IMR-90 (cell line): ENCODE data around the gene ADCY5. TPM values are rescaled to one million over a fixed set of nuclear protein-coding genes. Genes with fewer than 3 reads are reported as not detected.

Source experiments
- ATAC-seq: fragments of 200-7000 bp; cut with Tn5 transposase; 2 replicates; pipeline ENCODE4 v1.9.1; 2020; ENCODE audit warnings: low read depth, mild to moderate bottlenecking, moderate library complexity
- BruUV-seq: library from RNA; stranded (reverse); fragments of 400-500 nt; replicated peaks from 2 replicates; lab custom pipeline; 2021; lab: Mats Ljungman, UMichigan
- CTCF ChIA-PET: fragments of 300-600 bp; formaldehyde crosslinking; extraction: SDS; loops from one replicate; lab custom pipeline; 2021; ENCODE audit warnings: antibody characterized with exemption; lab: Yijun Ruan, JAX
- POLR2A ChIA-PET: fragments of 300-600 bp; sonication (Branson Sonifier 250); formaldehyde crosslinking; loops from one replicate; lab custom pipeline; 2022; ENCODE audit warnings: antibody characterized with exemption; ENCODE audit not compliant: unreplicated experiment; lab: Charles Lee
- DNase-seq: peaks from one replicate; pipeline ENCODE4 v3.0.0; 2013
- H2AFZ ChIP-seq: replicated peaks from 2 replicates; pipeline ENCODE3; 2013; ENCODE audit warnings: low read length, mild to moderate bottlenecking; ENCODE audit not compliant: poor library complexity
- H2AK5ac ChIP-seq: 2 replicates; pipeline ENCODE4 v1.6.1; 2013; ENCODE audit warnings: low read depth, low read length, inconsistent platforms
- H2AK9ac ChIP-seq: replicated peaks from 2 replicates; pipeline ENCODE3; 2013; ENCODE audit warnings: mild to moderate bottlenecking, low read depth, low read length, moderate library complexity; ENCODE audit not compliant: poor library complexity
- H2BK120ac ChIP-seq: 2 replicates; pipeline ENCODE4 v1.6.1; 2013; ENCODE audit warnings: low read depth, low read length, inconsistent platforms
- H2BK15ac ChIP-seq: 3 replicates; pipeline ENCODE4 v1.6.1; 2013; ENCODE audit warnings: low read depth, low read length, inconsistent platforms
- H2BK20ac ChIP-seq: 2 replicates; pipeline ENCODE4 v1.6.1; 2013; ENCODE audit warnings: low read depth, mild to moderate bottlenecking, inconsistent platforms, low read length, moderate library complexity
- H2BK5ac ChIP-seq: 2 replicates; pipeline ENCODE4 v1.6.1; 2013; ENCODE audit warnings: mild to moderate bottlenecking, low read depth, low read length, inconsistent platforms; ENCODE audit not compliant: poor library complexity, severe bottlenecking
- H3K14ac ChIP-seq: replicated peaks from 2 replicates; pipeline ENCODE4 v1.6.1; 2013; ENCODE audit warnings: low read depth, low read length, inconsistent platforms
- H3K18ac ChIP-seq: 2 replicates; pipeline ENCODE4 v1.6.1; 2013; ENCODE audit warnings: low read depth, low read length, control low read depth
- H3K23ac ChIP-seq: 2 replicates; pipeline ENCODE4 v1.6.1; 2013; ENCODE audit warnings: low read depth, low read length, inconsistent platforms
- H3K27ac ChIP-seq: 2 replicates; pipeline ENCODE4 v1.5.1; 2013; ENCODE audit warnings: mild to moderate bottlenecking, control low read depth, low read length; ENCODE audit not compliant: insufficient read depth
- H3K27me3 ChIP-seq: 2 replicates; pipeline ENCODE4 v1.6.1; 2013; ENCODE audit warnings: low read length; ENCODE audit not compliant: control insufficient read depth, insufficient read depth
- H3K36me3 ChIP-seq: 2 replicates; pipeline ENCODE4 v1.6.1; 2013; ENCODE audit warnings: low read length, mixed read lengths; ENCODE audit not compliant: control insufficient read depth, insufficient read depth
- H3K4ac ChIP-seq: 2 replicates; pipeline ENCODE4 v1.6.1; 2013; ENCODE audit warnings: low read depth, low read length, inconsistent platforms
- H3K4me1 ChIP-seq: 2 replicates; pipeline ENCODE4 v1.6.1; 2013; ENCODE audit warnings: low read length, mixed read lengths; ENCODE audit not compliant: control insufficient read depth, insufficient read depth
- H3K4me2 ChIP-seq: 2 replicates; pipeline ENCODE4 v1.6.1; 2013; ENCODE audit warnings: low read depth, mild to moderate bottlenecking, control low read depth, low read length, moderate library complexity
- H3K4me3 ChIP-seq: 2 replicates; pipeline ENCODE4 v1.5.1; 2013; ENCODE audit warnings: low read depth, mild to moderate bottlenecking, control low read depth, low read length, moderate library complexity; ENCODE audit not compliant: insufficient read depth
- H3K56ac ChIP-seq: 2 replicates; pipeline ENCODE4 v1.6.1; 2013; ENCODE audit warnings: low read length, inconsistent platforms; ENCODE audit not compliant: insufficient read depth; ENCODE audit errors: extremely low read depth
- H3K79me1 ChIP-seq, 2 experiments: 2 replicates each; pipeline ENCODE4 v1.6.1; 2013; ENCODE audit warnings: low read length in 2 of 2, inconsistent platforms in 1 of 2, low read depth in 1 of 2
- H3K9ac ChIP-seq: 2 replicates; pipeline ENCODE4 v1.6.1; 2013; ENCODE audit warnings: low read depth, low read length, control low read depth
- H3K9me1 ChIP-seq: 2 replicates; pipeline ENCODE4 v1.6.1; 2013; ENCODE audit warnings: low read length, inconsistent platforms; ENCODE audit not compliant: insufficient read depth
- H3K9me3 ChIP-seq: 2 replicates; pipeline ENCODE4 v1.6.1; 2013; ENCODE audit warnings: low read length; ENCODE audit not compliant: control insufficient read depth, insufficient read depth
- H4K20me1 ChIP-seq: 2 replicates; pipeline ENCODE4 v1.6.1; 2013; ENCODE audit warnings: low read length, inconsistent platforms; ENCODE audit not compliant: insufficient read depth
- H4K5ac ChIP-seq: 2 replicates; pipeline ENCODE4 v1.6.1; 2013; ENCODE audit warnings: mild to moderate bottlenecking, low read depth, low read length, control low read depth
- H4K8ac ChIP-seq, 2 experiments: 2 replicates each; pipeline ENCODE4 v1.6.1; 2013; ENCODE audit warnings: low read depth in 2 of 2, low read length in 2 of 2, control low read depth in 1 of 2, inconsistent platforms in 1 of 2
- H4K91ac ChIP-seq: 2 replicates; pipeline ENCODE4 v1.6.1; 2013; ENCODE audit warnings: low read depth, low read length, inconsistent platforms; ENCODE audit not compliant: insufficient read depth
- BHLHE40 ChIP-seq: fragments of 150-350 bp; IDR thresholded peaks from 2 replicates; pipeline ENCODE4 v1.6.1; 2016; ENCODE audit warnings: mild to moderate bottlenecking, low read depth, low read length
- CEBPB ChIP-seq: IDR thresholded peaks from 2 replicates; pipeline ENCODE4 v1.6.1; 2012; ENCODE audit warnings: low read depth, low read length, improper control_type of control experiment
- CHD1 ChIP-seq: IDR thresholded peaks from 2 replicates; pipeline ENCODE4 v1.6.1; 2012; ENCODE audit warnings: low read depth, low read length, improper control_type of control experiment
- CTCF ChIP-seq: conservative IDR thresholded peaks from 2 replicates; pipeline ENCODE4 v1.5.1; 2012; ENCODE audit warnings: mild to moderate bottlenecking, low read depth, low read length, improper control_type of control experiment
- ELK1 ChIP-seq: fragments of 150-350 bp; IDR thresholded peaks from 2 replicates; pipeline ENCODE4 v1.6.1; 2016; ENCODE audit warnings: low read depth, mild to moderate bottlenecking, low read length, moderate library complexity, borderline replicate concordance
- FOS ChIP-seq: fragments of 150-350 bp; IDR thresholded peaks from 2 replicates; pipeline ENCODE4 v1.6.1; 2016; ENCODE audit warnings: low read depth, low read length
- MAFK ChIP-seq: IDR thresholded peaks from 2 replicates; pipeline ENCODE4 v1.6.1; 2012; ENCODE audit warnings: low read depth, low read length, improper control_type of control experiment
- MAZ ChIP-seq: IDR thresholded peaks from 2 replicates; pipeline ENCODE4 v1.6.1; 2012; ENCODE audit warnings: low read depth, mild to moderate bottlenecking, low read length, improper control_type of control experiment, moderate library complexity, borderline replicate concordance
- MXI1 ChIP-seq: IDR thresholded peaks from 2 replicates; pipeline ENCODE4 v1.6.1; 2012; ENCODE audit warnings: low read depth, mild to moderate bottlenecking, low read length, moderate library complexity, borderline replicate concordance
- NFE2L2 ChIP-seq: fragments of 150-350 bp; IDR thresholded peaks from 2 replicates; pipeline ENCODE4 v1.6.1; 2016; ENCODE audit warnings: low read depth, mild to moderate bottlenecking, low read length
- POLR2A ChIP-seq: IDR thresholded peaks from 2 replicates; pipeline ENCODE4 v1.6.1; 2012; ENCODE audit warnings: mild to moderate bottlenecking, low read depth, low read length
- RAD21 ChIP-seq: IDR thresholded peaks from 2 replicates; pipeline ENCODE4 v1.6.1; 2012; ENCODE audit warnings: low read length, improper control_type of control experiment
- RCOR1 ChIP-seq: IDR thresholded peaks from 2 replicates; pipeline ENCODE4 v1.6.1; 2012; ENCODE audit warnings: mild to moderate bottlenecking, low read length, improper control_type of control experiment; ENCODE audit not compliant: insufficient replicate concordance
- RFX5 ChIP-seq: IDR thresholded peaks from 2 replicates; pipeline ENCODE4 v1.8.0; 2012; ENCODE audit warnings: low read depth, mild to moderate bottlenecking, low read length, moderate library complexity
- SMC3 ChIP-seq: fragments of 150-350 bp; IDR thresholded peaks from 2 replicates; pipeline ENCODE4 v1.6.1; 2016; ENCODE audit warnings: low read depth, mild to moderate bottlenecking, antibody characterized with exemption, low read length, moderate library complexity
- USF2 ChIP-seq: fragments of 150-350 bp; IDR thresholded peaks from 2 replicates; pipeline ENCODE4 v1.6.1; 2017; ENCODE audit warnings: mild to moderate bottlenecking, antibody characterized with exemption, low read length, low read depth
- WGBS, 2 experiments: methylation state at CpG; one replicate each; pipeline versions ENCODE4 v1.1.5 to v1.1.7; 2013; ENCODE audit warnings: missing lambda C conversion rate in 2 of 2; ENCODE audit not compliant: insufficient read length in 1 of 2; ENCODE audit errors: extremely low coverage in 2 of 2; 5-methylcytosine and 5-hydroxymethylcytosine counted together
- dilution Hi-C: fragments of 300-500 bp; cut with HindIII; formaldehyde crosslinking; loops from one replicate; pipeline ENCODE4 v1.14.3; 2018; ENCODE audit warnings: low sequenced_read_pairs; ENCODE audit not compliant: unreplicated experiment
- in situ Hi-C: fragments of 300-500 bp; cut with MboI; formaldehyde crosslinking; loops from 3 replicates; pipeline ENCODE4 v1.14.3; 2019; ENCODE audit warnings: low sequenced_read_pairs, inconsistent platforms, mixed read lengths
- intact Hi-C: fragments of 100-400 bp; cut with micrococcal nuclease; formaldehyde crosslinking; loops from 2 replicates; pipeline ENCODE4 v1.10.0; 2022
- polyA plus RNA-seq, 3 experiments: library from polyadenylated mRNA; depleted of rRNA; stranded (reverse); fragments of >200 nt; gene quantifications; 2 replicates each; pipeline ENCODE4 v1.2.3, GENCODE V29; 2012; ENCODE audit warnings: low replicate concordance in 1 of 3
- total RNA-seq: library from RNA; depleted of rRNA; stranded (reverse); fragments of >200 nt; gene quantifications from 2 replicates; pipeline ENCODE4 v1.2.3, GENCODE V29; 2012

Gene ADCY5
- total and polyA plus RNA-seq, 2 of the 4 experiments (the other 2 are of a cell fraction), result 0.14 to 0.18 TPM

- POLR2A ChIA-PET, result no interaction called here
- no peak overlapping the region for H2AK9ac ChIP-seq
- no peak overlapping the region for H2AFZ ChIP-seq
- no peak overlapping the region for H2BK20ac ChIP-seq
- WGBS, 2 experiments, result 55% methylated on average over 4 of the region's 7 CpGs; no CpG with 5 or more reads in 1 of the 2 experiments
- H4K20me1 ChIP-seq, result no peaks in the 10 kb centered on the region
- no peak overlapping the region for H3K23ac ChIP-seq
- H4K5ac ChIP-seq, result no peak overlapping the region
- no peak overlapping the region for H3K18ac ChIP-seq
- no peak overlapping the region for H2BK15ac ChIP-seq
- H3K56ac ChIP-seq, result no peak overlapping the region
- H3K4me3 ChIP-seq, result no peak overlapping the region
- H3K4ac ChIP-seq, result no peak overlapping the region
- H2AK5ac ChIP-seq, result no peak overlapping the region
- no peak overlapping the region for H4K8ac ChIP-seq
- no peak overlapping the region for H2BK5ac ChIP-seq
- TF ChIP-seq SMC3 (no peak), CEBPB (no peak), USF2 (no peak), FOS (no peak), MAZ (no peak), RAD21 (no peak), MXI1 (no peak), POLR2A (no peak), MAFK (no peak), ELK1 (no peak), CHD1 (no peak), RCOR1 (no peak), NFE2L2 (no peak), RFX5 (no peak), CTCF (no peak), BHLHE40 (no peak)
- H3K79me1 ChIP-seq, result no peaks in the 10 kb centered on the region
- H3K14ac ChIP-seq, result no peak overlapping the region
- dilution Hi-C loops (no loop called here), in situ Hi-C loops (no loop called here), intact Hi-C loops (no loop called here)
- H3K4me2 ChIP-seq, result no peak overlapping the region
- no peak overlapping the region for H3K9ac ChIP-seq
- H3K9me1 ChIP-seq, result no peaks in the 10 kb centered on the region
- DNase-seq, result no peak
- no peaks in the 10 kb centered on the region for H3K36me3 ChIP-seq
- H3K27me3 ChIP-seq, result peaks cover 52% of the 10 kb centered on the region
- no peaks in the 10 kb centered on the region for H3K9me3 ChIP-seq
- no peak overlapping the region for H2BK120ac ChIP-seq
- CTCF ChIA-PET, result no interaction called here
- H4K91ac ChIP-seq, result no peak overlapping the region
- BruUV-seq, result no TSS peak
- ATAC-seq, result no peak
- no peaks in the 10 kb centered on the region for H3K4me1 ChIP-seq
- H3K27ac ChIP-seq, result no peak overlapping the region
Measured at GRCh38 chr3:123464211-123464610, 15.3 kb upstream of the ADCY5 start.
